Peyer's patch (tissue), 4 donors: ENCODE measurements around the gene GRM1.

ENCODE experiments used
- POLR2A ChIP-seq, 2 donors: fragments of 450-650 bp; IDR thresholded peaks; one replicate each; pipeline ENCODE4 v1.5.1; 2017; ENCODE audit warnings: antibody characterized with exemption in 2 of 2, mild to moderate bottlenecking in 2 of 2, moderate library complexity in 2 of 2
- TF ChIP-seq, protein P1 (sequence below), 6 experiments: fragments of 450-650 bp in 4 of 6; fragments of 200-600 bp in 2 of 6; sonication (generic) in 1 of 6; IDR thresholded peaks; one replicate each; pipeline ENCODE4 v1.5.1; 2017 to 2019; ENCODE audit warnings: antibody characterized with exemption in 6 of 6, mild to moderate bottlenecking in 3 of 6, moderate library complexity in 1 of 6

GRCh38 chr6:146133866-146134265 is 105.0 kb downstream of the GRM1 start:
- TF ChIP-seq, protein P1, sequence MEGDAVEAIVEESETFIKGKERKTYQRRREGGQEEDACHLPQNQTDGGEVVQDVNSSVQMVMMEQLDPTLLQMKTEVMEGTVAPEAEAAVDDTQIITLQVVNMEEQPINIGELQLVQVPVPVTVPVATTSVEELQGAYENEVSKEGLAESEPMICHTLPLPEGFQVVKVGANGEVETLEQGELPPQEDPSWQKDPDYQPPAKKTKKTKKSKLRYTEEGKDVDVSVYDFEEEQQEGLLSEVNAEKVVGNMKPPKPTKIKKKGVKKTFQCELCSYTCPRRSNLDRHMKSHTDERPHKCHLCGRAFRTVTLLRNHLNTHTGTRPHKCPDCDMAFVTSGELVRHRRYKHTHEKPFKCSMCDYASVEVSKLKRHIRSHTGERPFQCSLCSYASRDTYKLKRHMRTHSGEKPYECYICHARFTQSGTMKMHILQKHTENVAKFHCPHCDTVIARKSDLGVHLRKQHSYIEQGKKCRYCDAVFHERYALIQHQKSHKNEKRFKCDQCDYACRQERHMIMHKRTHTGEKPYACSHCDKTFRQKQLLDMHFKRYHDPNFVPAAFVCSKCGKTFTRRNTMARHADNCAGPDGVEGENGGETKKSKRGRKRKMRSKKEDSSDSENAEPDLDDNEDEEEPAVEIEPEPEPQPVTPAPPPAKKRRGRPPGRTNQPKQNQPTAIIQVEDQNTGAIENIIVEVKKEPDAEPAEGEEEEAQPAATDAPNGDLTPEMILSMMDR (IDR thresholded peaks at IDR 0.05), result no peak
- no peak for TF ChIP-seq POLR2A (IDR thresholded peaks at IDR 0.05)
